Activated CD4-positive, alpha-beta T cell treated with anti-CD3 and anti-CD28 coated beads for 48 hours (primary cell): ENCODE results near the gene LCN9.
A peak's percentile ranks its signal among the peaks of the same experiment; 100 is the strongest.

Experiments
- DNase-seq: peaks from one replicate; pipeline ENCODE4 v3.0.0-alpha.2; 2020

LCN9 gene

DNA sequence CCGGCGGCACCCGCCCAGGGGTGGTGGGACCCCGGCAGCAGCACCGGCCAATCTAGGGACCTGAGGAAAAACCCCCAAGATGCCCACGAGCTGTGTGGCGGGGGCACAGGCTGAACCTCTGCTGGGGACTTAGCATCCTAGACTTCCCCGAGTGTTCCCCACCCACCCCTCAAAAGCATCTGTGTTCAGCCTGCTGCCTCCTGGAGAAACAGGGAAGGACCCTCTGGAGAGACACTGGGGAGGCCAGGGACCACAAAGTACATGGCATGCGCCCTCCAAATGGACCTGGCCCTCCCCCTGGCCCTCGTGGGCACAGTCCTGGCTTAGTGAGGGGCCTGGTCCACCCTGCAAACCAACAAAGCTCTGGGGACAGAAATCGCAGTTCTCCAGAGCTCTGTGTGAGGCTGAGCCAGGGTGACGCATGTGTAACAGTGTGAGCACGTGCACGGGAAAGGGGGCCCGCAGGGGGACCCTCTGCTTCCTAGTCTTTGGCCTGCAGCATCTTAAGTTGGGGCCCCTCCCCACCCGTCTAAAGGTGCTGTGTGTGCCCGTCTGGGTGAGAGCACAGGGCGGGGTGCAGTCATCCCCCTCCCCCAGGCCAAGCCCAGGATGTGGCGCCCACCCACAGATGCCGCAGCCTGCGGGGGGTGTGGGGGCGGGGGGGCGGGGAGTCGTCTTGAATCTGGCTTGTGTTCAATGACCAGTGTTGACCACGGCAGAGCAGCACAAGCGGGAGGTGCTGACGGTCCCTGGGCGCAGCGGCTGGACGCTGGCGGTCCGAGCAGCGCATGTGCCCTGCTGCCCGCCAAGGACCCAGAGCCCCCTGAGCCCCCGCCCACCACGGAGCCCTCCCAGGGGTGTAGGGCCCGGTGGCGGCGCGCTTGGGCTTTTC, 38.2 kb downstream of the LCN9 start:
- DNase-seq, result peak; percentile 9

DNA sequence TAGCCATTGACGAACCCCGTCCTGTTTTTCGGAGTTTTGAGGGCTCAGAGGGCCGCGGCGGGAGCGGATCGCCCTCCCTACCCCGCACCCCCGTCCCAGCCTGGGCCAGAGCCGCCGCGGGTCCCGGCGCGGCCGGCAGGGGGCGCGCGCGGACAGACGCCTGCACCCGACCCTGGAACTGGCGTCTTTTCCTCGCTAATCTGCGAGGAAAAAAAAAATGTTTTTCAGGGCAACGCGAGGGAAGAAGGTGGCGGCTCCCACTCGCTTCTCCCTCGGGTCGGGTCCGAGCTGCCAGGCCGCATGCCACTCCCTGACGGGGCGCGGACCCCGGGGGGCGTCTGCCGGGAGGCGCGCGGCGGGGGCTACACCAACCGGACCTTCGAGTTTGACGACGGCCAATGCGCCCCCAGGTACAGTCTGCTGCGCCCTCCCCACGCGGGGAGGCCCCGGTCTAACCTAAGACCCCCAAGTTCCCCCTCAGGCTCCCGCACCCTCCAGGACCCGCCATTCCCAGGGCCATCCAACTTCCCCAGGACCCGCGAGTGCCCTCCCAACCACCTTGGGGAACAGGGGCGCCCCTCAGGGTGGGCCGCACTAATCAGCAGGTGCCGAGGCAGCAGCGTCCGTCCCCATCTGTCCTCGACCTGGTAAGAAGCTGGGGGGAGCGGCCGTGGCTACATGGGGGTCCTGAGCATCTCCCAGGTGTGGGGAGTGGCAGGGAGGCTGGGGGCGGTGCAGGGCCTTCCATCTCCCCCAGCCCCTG, 39.0 kb downstream of the LCN9 start, which contains the start of gene KCNT1:
Gene KCNT1 (plus strand): TSS at position 227 of the 763 bp plus-strand sequence. CDS start 74 bp downstream, at position 301.
- DNase-seq, result peak; percentile 72

DNA sequence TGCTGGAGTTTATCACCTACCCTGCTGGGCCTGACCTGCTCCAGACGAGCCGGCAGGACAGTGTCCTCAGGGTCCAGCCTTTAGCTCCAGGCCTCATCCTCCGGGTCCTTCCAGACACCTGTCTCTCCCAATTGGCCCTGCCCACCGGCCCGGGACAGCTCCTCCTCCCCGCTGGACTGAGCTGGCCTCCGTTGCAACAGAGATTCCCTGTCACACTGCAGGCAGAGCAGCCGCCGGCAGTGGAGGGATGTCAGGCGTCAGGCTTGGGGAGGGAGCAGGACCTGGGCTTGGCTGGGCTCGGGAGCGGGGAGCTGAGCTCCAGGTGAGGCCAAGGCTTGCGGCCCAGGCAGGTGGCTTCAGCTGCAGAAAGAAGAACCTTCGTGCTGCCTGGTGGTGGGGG, 40.6 kb downstream of the LCN9 start:
- DNase-seq, result no peak

GRCh38 chr9:135704483-135704882, 41.4 kb downstream of the LCN9 start:
- DNase-seq, result no peak

- no peak for DNase-seq
These were observed 42.3 kb downstream of the LCN9 start for GRCh38 chr9:135705376-135705775.

DNA sequence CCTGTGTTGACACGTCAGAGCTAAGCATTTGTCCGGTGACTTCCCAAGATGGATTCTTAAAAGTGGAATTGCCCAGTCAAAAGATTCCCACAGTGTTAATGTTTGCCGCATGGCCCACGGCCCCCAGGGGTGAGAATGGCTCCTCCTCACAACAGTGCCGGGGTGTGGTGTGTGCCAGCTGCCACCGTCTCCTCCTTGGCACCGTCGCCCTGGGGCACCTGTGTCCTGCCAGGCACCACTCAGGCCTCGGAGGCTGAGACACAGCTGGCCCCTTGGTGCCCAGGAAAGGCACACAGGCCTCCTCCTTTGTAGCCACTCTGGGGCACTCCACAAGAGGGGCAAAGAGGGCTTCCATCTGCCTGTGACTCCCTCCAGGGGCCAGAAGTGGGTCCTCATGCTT, 43.2 kb downstream of the LCN9 start:
- DNase-seq, result no peak

GRCh38 chr9:135707252-135708138, 44.4 kb downstream of the LCN9 start:
- DNase-seq, result no peak

GRCh38 chr9:135708164-135708563, 45.1 kb downstream of the LCN9 start:
- no peak for DNase-seq

GRCh38 chr9:135711391-135711790, 48.3 kb downstream of the LCN9 start:
- no peak for DNase-seq

DNA sequence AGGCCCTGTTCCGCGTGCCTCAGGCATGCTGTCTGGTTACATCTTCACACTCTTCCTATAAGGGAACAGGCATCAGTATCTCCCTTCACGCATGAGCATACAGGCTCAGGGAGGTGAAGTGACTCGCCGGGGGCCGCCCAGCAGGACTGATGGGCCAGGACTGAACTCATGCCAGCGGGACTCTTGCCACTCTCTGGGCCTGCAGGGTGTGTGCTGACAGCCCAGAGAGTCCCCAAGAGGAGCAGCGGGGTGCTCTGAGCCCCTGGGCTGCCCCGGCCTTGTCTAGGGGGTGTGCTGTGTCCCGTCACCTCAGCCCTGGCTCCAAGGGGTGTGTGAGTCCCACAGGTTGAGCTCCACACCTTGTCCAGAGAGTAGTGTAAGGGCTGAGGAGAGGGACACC, 48.8 kb downstream of the LCN9 start:
- no peak for DNase-seq

GRCh38 chr9:135712613-135713295, 49.6 kb downstream of the LCN9 start:
- DNase-seq, result no peak

- DNase-seq, result no peak
These were observed 51.3 kb downstream of the LCN9 start for GRCh38 chr9:135714242-135715055.

DNA sequence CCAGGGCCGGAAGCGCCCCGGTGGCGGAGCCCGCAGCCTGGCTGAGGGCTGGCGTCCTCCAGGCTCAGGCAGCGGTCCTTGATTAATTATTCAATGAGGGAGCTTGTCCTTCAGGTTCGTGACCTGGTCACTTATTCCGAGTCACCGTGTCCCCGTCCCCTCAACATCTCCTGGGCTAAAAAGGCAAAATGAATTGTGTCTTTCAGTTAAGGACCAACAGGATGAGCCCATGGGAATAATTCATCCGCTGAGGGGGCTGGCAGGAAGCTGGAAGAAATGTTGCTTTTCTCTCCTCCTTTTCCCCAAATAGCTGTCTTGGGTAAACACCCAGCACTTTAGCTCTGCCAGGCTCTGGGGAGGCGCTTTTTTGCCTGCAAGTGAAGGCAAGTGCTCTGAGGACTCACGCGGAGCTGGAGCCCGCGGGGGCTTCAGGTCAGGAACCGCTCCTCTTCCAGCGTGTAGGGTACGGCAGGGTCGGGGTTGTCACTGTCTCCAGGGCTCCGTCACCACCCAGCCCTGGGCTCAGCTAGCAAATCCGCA, 52.0 kb downstream of the LCN9 start:
- DNase-seq, result no peak

DNA sequence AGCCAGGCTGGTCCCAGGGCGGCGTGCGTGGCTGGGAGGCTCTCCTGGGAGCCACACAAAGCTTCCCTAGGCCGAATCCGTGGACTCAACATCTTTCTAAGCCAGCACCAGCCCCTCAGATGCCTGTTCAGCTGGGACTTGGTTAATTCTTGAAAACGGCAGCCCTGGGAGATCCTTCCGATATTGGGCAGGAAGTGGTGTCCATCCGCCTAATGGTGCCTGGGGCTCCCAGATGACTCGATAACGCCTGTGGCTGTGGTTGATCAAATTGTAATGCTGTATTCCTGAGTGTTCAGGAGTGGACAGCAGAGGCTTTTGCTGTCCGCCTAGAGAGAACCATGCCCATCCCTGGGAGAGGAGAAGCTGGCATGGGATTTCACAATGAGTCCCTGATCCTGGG, 52.9 kb downstream of the LCN9 start:
- no peak for DNase-seq
